K562 (cell line): ENCODE data around the gene KCNC3. TPM values are rescaled to one million over a fixed set of nuclear protein-coding genes. Genes with fewer than 3 reads are reported as not detected.
A peak's percentile ranks its signal among the peaks of the same experiment; 100 is the strongest.

Experiments
- ADNP ChIP-seq: fragments of 200-800 bp; sonication (Bioruptor generic); IDR thresholded peaks from 2 replicates; pipeline ENCODE4 v1.6.1; 2016; ENCODE audit warnings: missing genetic modification characterization, missing compliant biosample characterization
- ATF1 ChIP-seq, 2 experiments: fragments of 450-650 bp in 1 of 2; IDR thresholded peaks; 2 replicates each; pipeline ENCODE4 v1.6.1; 2016; ENCODE audit warnings: missing compliant biosample characterization in 1 of 2, missing genetic modification characterization in 1 of 2
- COPS2 ChIP-seq: fragments of 450-650 bp; conservative IDR thresholded peaks from 2 replicates; pipeline ENCODE4 v1.6.1; 2016; ENCODE audit warnings: mild to moderate bottlenecking, moderate library complexity
- ETV6 ChIP-seq, 3 experiments: fragments of 150-350 bp in 1 of 3; sonication (generic) in 1 of 3; formaldehyde crosslinking in 1 of 3; IDR thresholded peaks; 2 replicates each; pipeline versions ENCODE4 v1.6.1 to v1.8.0; 2014 to 2022; ENCODE audit warnings: borderline replicate concordance in 2 of 3, low read depth in 2 of 3, antibody characterized with exemption in 1 of 3, low read length in 1 of 3, mild to moderate bottlenecking in 1 of 3, missing genetic modification reagents in 1 of 3
- ILK ChIP-seq: fragments of 450-650 bp; IDR thresholded peaks from 2 replicates; pipeline ENCODE4 v1.6.1; 2016; ENCODE audit warnings: missing genetic modification characterization, low read depth, mild to moderate bottlenecking, missing compliant biosample characterization, moderate library complexity, borderline replicate concordance
- KHSRP ChIP-seq: fragments of 450-650 bp; IDR thresholded peaks from 2 replicates; pipeline ENCODE4 v1.6.1; 2017
- MBD1 ChIP-seq: fragments of 250-450 bp; sonication (Bioruptor Pico); IDR thresholded peaks from 2 replicates; pipeline ENCODE4 v1.8.0; 2022; ENCODE audit warnings: inconsistent platforms
- MYC ChIP-seq, 2 experiments: fragments of 250-450 bp in 1 of 2; sonication (Bioruptor Pico) in 1 of 2; IDR thresholded peaks; 2 replicates each; pipeline versions ENCODE4 v1.5.1 to v1.6.1; 2012 to 2021; ENCODE audit warnings: low read depth in 2 of 2, borderline replicate concordance in 1 of 2, improper control_type of control experiment in 1 of 2, low read length in 1 of 2, mild to moderate bottlenecking in 1 of 2, moderate library complexity in 1 of 2
- NFIC ChIP-seq: fragments of 450-650 bp; IDR thresholded peaks from 2 replicates; pipeline ENCODE4 v1.6.1; 2017; ENCODE audit warnings: mild to moderate bottlenecking, inconsistent platforms
- SRF ChIP-seq, 2 experiments: fragments of 250-450, 450-650 bp in 1 of 2; sonication (Bioruptor Pico) in 1 of 2; sonication (generic) in 1 of 2; formaldehyde crosslinking; IDR thresholded peaks; 2 replicates each; pipeline versions ENCODE4 v1.5.0 to v1.5.1; 2020 to 2022; ENCODE audit warnings: mild to moderate bottlenecking in 1 of 2, missing genetic modification reagents in 1 of 2
- SRSF3 ChIP-seq: fragments of 200-400 bp; formaldehyde crosslinking; IDR thresholded peaks from 2 replicates; pipeline ENCODE4 v1.6.1; 2016; ENCODE audit warnings: mild to moderate bottlenecking, low read length, moderate library complexity; ENCODE audit not compliant: insufficient read depth
- ZBTB34 ChIP-seq: fragments of 250-450 bp; sonication (Bioruptor Pico); IDR thresholded peaks from 2 replicates; pipeline ENCODE4 v1.8.0; 2021; ENCODE audit warnings: mild to moderate bottlenecking, moderate library complexity
- ZBTB5 ChIP-seq: fragments of 450-650 bp; IDR thresholded peaks from 2 replicates; pipeline ENCODE4 v1.6.1; 2017; ENCODE audit warnings: antibody characterized with exemption
- ZNF165 ChIP-seq: fragments of 250-450 bp; sonication (Bioruptor Pico); IDR thresholded peaks from 2 replicates; pipeline ENCODE4 v1.4.0; 2020; ENCODE audit warnings: borderline replicate concordance
- ZNF274 ChIP-seq: IDR thresholded peaks from 2 replicates; pipeline ENCODE4 v1.6.1; 2011; ENCODE audit warnings: low read depth, mild to moderate bottlenecking, low read length, moderate library complexity, borderline replicate concordance
- ZNF609 ChIP-seq: sonication (generic); formaldehyde crosslinking; IDR thresholded peaks from 2 replicates; pipeline ENCODE4 v1.8.1; 2023; ENCODE audit warnings: missing genetic modification reagents, mild to moderate bottlenecking, borderline replicate concordance
- ZNF696 ChIP-seq: fragments of 250-450 bp; sonication (Bioruptor Pico); conservative IDR thresholded peaks from 2 replicates; pipeline ENCODE4 v1.4.0; 2020; ENCODE audit warnings: mild to moderate bottlenecking, moderate library complexity
- polyA plus RNA-seq, 8 experiments: library from polyadenylated mRNA; depleted of rRNA in 4 of 8; stranded (reverse) in 5 of 8; unstranded in 3 of 8; fragments of >200 nt; fragmentation: Nextera tagmentation in 2 of 8; fragmentation: Illumina TruSeq in 1 of 8; extraction: Ambion mirVana in 2 of 8; extraction: Trizol in 1 of 8; gene quantifications; 2 replicates each; pipeline versions ENCODE4 v1.2.1 to v1.2.3, GENCODE V29; 2011 to 2014; ENCODE audit warnings: inconsistent platforms in 1 of 8, missing spikeins in 1 of 8
- total RNA-seq, 7 experiments: library from RNA; depleted of rRNA in 6 of 7; stranded (reverse); fragments of >200 nt in 6 of 7; fragmentation: Illumina TruSeq in 2 of 7; extraction: Trizol in 2 of 7; gene quantifications; 2 replicates each; pipeline versions ENCODE4 v1.2.1 to v1.2.3, GENCODE V29; 2011 to 2021; ENCODE audit warnings: low replicate concordance in 1 of 7

KCNC3 gene
- total and polyA plus RNA-seq, 9 of the 15 experiments (the other 6 are each of a cell fraction or from before 2014, with no cell fraction given) = 0.03 to 26.2 (median 2.0) TPM

DNA sequence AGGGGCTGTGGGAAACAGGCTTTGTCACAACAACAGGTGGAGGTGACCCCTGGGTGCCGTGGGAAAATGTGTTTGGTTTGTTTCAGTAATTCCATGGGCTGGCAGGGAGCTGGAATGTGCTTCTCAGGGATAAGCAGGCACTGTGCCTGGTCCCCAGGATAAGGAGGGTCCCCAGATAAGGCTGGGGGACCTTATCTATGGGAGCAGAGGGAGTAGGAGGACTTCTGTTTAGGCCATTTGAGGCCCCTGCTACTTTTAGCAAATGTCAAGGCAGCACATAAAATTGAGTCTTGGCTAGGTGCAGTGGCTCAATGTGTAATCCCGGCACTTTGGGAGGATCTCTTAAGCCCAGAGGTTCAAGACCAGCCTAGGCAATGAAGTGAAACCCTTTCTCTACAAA lies 59.5 kb downstream of the KCNC3 start (continued):
- TF ChIP-seq MBD1 (CRISPR knock-in tag) (no peak), KHSRP (peak; percentile 80), NFIC (peak; percentile 92), ADNP (tag) (peak; percentile 86), ETV6 (IDR thresholded peaks at IDR 0.05; ENCODE audit: borderline replicate concordance in 1 of 2, low read depth in 2 of 2, low read length in 1 of 2) (peak in 1 of 2 experiments; percentile 40; a peak in 1 of 4 replicates), ETV6 (CRISPR knock-in tag; IDR thresholded peaks at IDR 0.05; ENCODE audit: borderline replicate concordance) (no peak), ZNF274 (peak; percentile 64; the same call in 1 of the 2 replicates), SRF (CRISPR knock-in tag; IDR thresholded peaks at IDR 0.05) (0 out of 4 replicates have a peak, but pooled peaks of 1 of the 2 experiments have one; percentile 38), MYC (IDR thresholded peaks at IDR 0.05; ENCODE audit: low read depth, low read length) (peak; percentile 31; the same call in 1 of the 2 replicates), MYC (CRISPR knock-in tag; IDR thresholded peaks at IDR 0.05; ENCODE audit: borderline replicate concordance, low read depth) (no peak), ZNF609 (CRISPR knock-in tag) (peak; percentile 79; the same call in 1 of the 2 replicates), COPS2 (no peak), SRSF3 (no peak), ZNF696 (CRISPR knock-in tag) (no peak), ATF1 (CRISPR knock-in tag; IDR thresholded peaks at IDR 0.05) (no peak), ATF1 (tag; IDR thresholded peaks at IDR 0.05) (peak; percentile 44; the same call in 1 of the 2 replicates), ZBTB34 (CRISPR knock-in tag) (no peak), ZNF165 (CRISPR knock-in tag) (no peak), ILK (tag) (no peak), ZBTB5 (no peak)
